Fibroblast of villous mesenchyme (primary cell): ENCODE measurements around the gene MAP2K5. TPM values are rescaled to one million over a fixed set of nuclear protein-coding genes. Genes with fewer than 3 reads are reported as not detected.

Experiments
- DNase-seq: peaks from one replicate; pipeline ENCODE4 v3.0.0-alpha.2; 2010; ENCODE audit warnings: low read depth
- H3K4me3 ChIP-seq: 2 replicates; pipeline ENCODE4 v1.5.1; 2011; ENCODE audit warnings: low read depth, mild to moderate bottlenecking, low read length
- CTCF ChIP-seq: IDR thresholded peaks from 2 replicates; pipeline ENCODE4 v1.5.1; 2012; ENCODE audit warnings: low read depth, mild to moderate bottlenecking, low read length; ENCODE audit not compliant: insufficient read depth
- total RNA-seq: library from RNA; depleted of rRNA; stranded (reverse); fragments of >200 nt; gene quantifications from 2 replicates; pipeline ENCODE4 v1.2.3, GENCODE V29; 2012

Gene MAP2K5
- total RNA-seq, 1 donor = 6.9 TPM

- H3K4me3 ChIP-seq = no peak overlapping the region
- no peak for DNase-seq
- no peak for TF ChIP-seq CTCF
Measured at GRCh38 chr15:67794832-67795574, 252.5 kb downstream of the MAP2K5 start.

GRCh38 chr15:67796196-67797127, 254.0 kb downstream of the MAP2K5 start:
- H3K4me3 ChIP-seq = no peak overlapping the region
- TF ChIP-seq CTCF = no peak
- DNase-seq = no peak

GRCh38 chr15:67799801-67800205, 257.3 kb downstream of the MAP2K5 start:
- H3K4me3 ChIP-seq = no peak overlapping the region
- no peak for TF ChIP-seq CTCF
- no peak for DNase-seq

GRCh38 chr15:67801142-67801541, 258.6 kb downstream of the MAP2K5 start:
- no peak for DNase-seq
- H3K4me3 ChIP-seq = no peak overlapping the region
- TF ChIP-seq CTCF = no peak

- no peak for TF ChIP-seq CTCF
- no peak overlapping the region for H3K4me3 ChIP-seq
- DNase-seq = no peak
Measured at GRCh38 chr15:67801926-67802914, 259.7 kb downstream of the MAP2K5 start.

GRCh38 chr15:67803299-67803698, 260.8 kb downstream of the MAP2K5 start:
- DNase-seq = no peak
- H3K4me3 ChIP-seq = no peak overlapping the region
- TF ChIP-seq CTCF = no peak
